ENCODE data around the gene PIP4K2B. TPM values are rescaled to one million over a fixed set of nuclear protein-coding genes. Genes with fewer than 3 reads are reported as not detected.

PIP4K2B gene
- total and polyA plus RNA-seq, 2 donors (not counting 1 experiment from before 2014, with no cell fraction given), result 24.0 to 42.9 TPM

- Histone ChIP-seq H3K27ac (ENCODE audit: low read length in 2 of 2) (no peak overlapping the region), H3K4me1 (ENCODE audit: control insufficient read depth in 2 of 2, insufficient read depth in 2 of 2, low read length in 2 of 2) (peaks cover 67 to 77% of the 10 kb centered on the region in 2 donors), H3K9me3 (ENCODE audit: control extremely low read depth in 1 of 3, control insufficient read depth in 2 of 3, insufficient read depth in 1 of 3, low read length in 2 of 3) (peaks cover 0 to 9% (median 0%) of the 10 kb centered on the region in 3 donors), H4K20me1 (ENCODE audit: control insufficient read depth, insufficient read depth, low read length, poor library complexity, severe bottlenecking) (peaks cover 36% of the 10 kb centered on the region), H2AFZ (ENCODE audit: insufficient read depth, low read depth, low read length, poor library complexity, severe bottlenecking) (no peak overlapping the region), H3K4me3 (ENCODE audit: control extremely low read depth in 1 of 5, extremely low read depth in 1 of 5, insufficient read depth in 1 of 5, low read depth in 2 of 5, low read length in 4 of 5) (peak overlapping the region in 2 of 5 experiments; percentile 41 to 57), H3K27me3 (replicated peaks in 1 of 4; ENCODE audit: control extremely low read depth in 1 of 4, control insufficient read depth in 3 of 4, insufficient read depth in 4 of 4, low read length in 3 of 4) (peaks cover 0 to 50% (median 25%) of the 10 kb centered on the region in 4 experiments), H3K79me2 (ENCODE audit: control insufficient read depth, insufficient read depth, low read length) (peaks cover 33% of the 10 kb centered on the region), H3K36me3 (replicated peaks in 1 of 2; ENCODE audit: control extremely low read depth in 1 of 2, control insufficient read depth in 1 of 2, extremely low read depth in 1 of 2, insufficient read depth in 2 of 2, low read length in 1 of 2) (peaks cover 0 to 8% of the 10 kb centered on the region in 2 experiments), H3K9ac (ENCODE audit: low read length) (no peak overlapping the region), H3K4me2 (replicated peaks; ENCODE audit: low read depth, low read length, poor library complexity, severe bottlenecking) (peak overlapping the region; percentile 79)
- peak overlapping the region; percentile 94 for H3K4me3 Mint-ChIP-seq
- intact Hi-C loops (cut with micrococcal nuclease), result loop anchor here (1.0 to 5.0 kb wide), 2 partner anchors 193 to 404 kb away; no protein-coding TSS in a partner anchor
- no peaks in the 10 kb centered on the region for H3K9me3 Mint-ChIP-seq (ENCODE audit: insufficient read depth)
- ChIA-PET POLR2A (interaction anchor here (0.9 kb wide), 1 partner anchor 77 kb away, joined by 3 read pairs; no protein-coding TSS in a partner anchor), CTCF (interaction anchor here (0.9 to 2.6 kb wide), 2 partner anchors 16 to 74 kb away, joined by 4 to 9 read pairs; no protein-coding TSS in a partner anchor)
- H3K27me3 Mint-ChIP-seq, result peaks cover 33% of the 10 kb centered on the region
- TF ChIP-seq EZH2 (IDR thresholded peaks at IDR 0.05; ENCODE audit: borderline replicate concordance, insufficient read depth, low read depth, low read length, poor library complexity, severe bottlenecking), result no peak
- TF ChIP-seq, protein P1, sequence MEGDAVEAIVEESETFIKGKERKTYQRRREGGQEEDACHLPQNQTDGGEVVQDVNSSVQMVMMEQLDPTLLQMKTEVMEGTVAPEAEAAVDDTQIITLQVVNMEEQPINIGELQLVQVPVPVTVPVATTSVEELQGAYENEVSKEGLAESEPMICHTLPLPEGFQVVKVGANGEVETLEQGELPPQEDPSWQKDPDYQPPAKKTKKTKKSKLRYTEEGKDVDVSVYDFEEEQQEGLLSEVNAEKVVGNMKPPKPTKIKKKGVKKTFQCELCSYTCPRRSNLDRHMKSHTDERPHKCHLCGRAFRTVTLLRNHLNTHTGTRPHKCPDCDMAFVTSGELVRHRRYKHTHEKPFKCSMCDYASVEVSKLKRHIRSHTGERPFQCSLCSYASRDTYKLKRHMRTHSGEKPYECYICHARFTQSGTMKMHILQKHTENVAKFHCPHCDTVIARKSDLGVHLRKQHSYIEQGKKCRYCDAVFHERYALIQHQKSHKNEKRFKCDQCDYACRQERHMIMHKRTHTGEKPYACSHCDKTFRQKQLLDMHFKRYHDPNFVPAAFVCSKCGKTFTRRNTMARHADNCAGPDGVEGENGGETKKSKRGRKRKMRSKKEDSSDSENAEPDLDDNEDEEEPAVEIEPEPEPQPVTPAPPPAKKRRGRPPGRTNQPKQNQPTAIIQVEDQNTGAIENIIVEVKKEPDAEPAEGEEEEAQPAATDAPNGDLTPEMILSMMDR (IDR thresholded peaks at IDR 0.05), result no peak
- DNase-seq (peak; percentile 57), ATAC-seq (ENCODE audit: low read depth) (no peak)
- WGBS (ENCODE audit: insufficient coverage), result 11% methylated on average over 24 of the region's 28 CpGs
- H3K4me1 Mint-ChIP-seq, result peaks cover 56% of the 10 kb centered on the region
- H3K27ac Mint-ChIP-seq, result peak overlapping the region; percentile 93
Observed at GRCh38 chr17:38750312-38751121, 48.8 kb downstream of the PIP4K2B start.

DNA sequence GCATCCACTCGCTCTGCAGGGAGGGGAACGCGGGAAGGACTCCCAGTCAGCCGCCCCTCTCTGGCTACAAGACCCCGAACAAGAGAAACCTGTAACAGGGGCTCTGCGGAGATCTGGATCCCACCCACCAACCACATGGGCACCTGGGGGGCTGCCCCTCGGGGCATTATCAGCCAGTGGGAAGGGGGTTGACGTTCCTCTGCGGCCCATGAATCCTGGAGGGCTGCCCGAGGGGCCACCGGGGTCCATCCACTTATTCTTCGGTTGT is 49.4 kb downstream of the PIP4K2B start:
- intact Hi-C loops (cut with micrococcal nuclease), result loop anchor here (5.0 kb wide), 1 partner anchor 193 kb away; no protein-coding TSS in a partner anchor

More for the DNA sequence above, 49.4 kb downstream of the PIP4K2B start:
- no peak for DNase-seq
- Mint-ChIP-seq H3K4me1 (peaks cover 56% of the 10 kb centered on the region), H3K4me3 (peak overlapping the region; percentile 94), H3K9me3 (ENCODE audit: insufficient read depth) (no peaks in the 10 kb centered on the region), H3K27ac (no peak overlapping the region), H3K27me3 (peaks cover 33% of the 10 kb centered on the region)
- H3K9ac ChIP-seq (ENCODE audit: low read length), result peak overlapping the region; percentile 60
- POLR2A ChIA-PET, result no interaction called here
- peaks cover 0 to 50% (median 25%) of the 10 kb centered on the region in 4 experiments for H3K27me3 ChIP-seq (replicated peaks in 1 of 4; ENCODE audit: control extremely low read depth in 1 of 4, control insufficient read depth in 3 of 4, insufficient read depth in 4 of 4, low read length in 3 of 4)
- peak overlapping the region; percentile 79 for H3K4me2 ChIP-seq (replicated peaks; ENCODE audit: low read depth, low read length, poor library complexity, severe bottlenecking)
- H3K4me1 ChIP-seq (ENCODE audit: control insufficient read depth in 2 of 2, insufficient read depth in 2 of 2, low read length in 2 of 2), result peaks cover 68 to 80% of the 10 kb centered on the region in 2 donors
- WGBS (ENCODE audit: insufficient coverage), result 7% methylated on average over 9 of the region's 12 CpGs
- H4K20me1 ChIP-seq (ENCODE audit: control insufficient read depth, insufficient read depth, low read length, poor library complexity, severe bottlenecking), result peaks cover 32% of the 10 kb centered on the region
- peaks cover 0 to 9% (median 0%) of the 10 kb centered on the region in 3 donors for H3K9me3 ChIP-seq (ENCODE audit: control extremely low read depth in 1 of 3, control insufficient read depth in 2 of 3, insufficient read depth in 1 of 3, low read length in 2 of 3)
- peaks cover 29% of the 10 kb centered on the region for H3K79me2 ChIP-seq (ENCODE audit: control insufficient read depth, insufficient read depth, low read length)
- CTCF ChIA-PET, result no interaction called here
- H3K36me3 ChIP-seq (replicated peaks in 1 of 2; ENCODE audit: control extremely low read depth in 1 of 2, control insufficient read depth in 1 of 2, extremely low read depth in 1 of 2, insufficient read depth in 2 of 2, low read length in 1 of 2), result peaks cover 0 to 5% of the 10 kb centered on the region in 2 experiments
- peak overlapping the region; percentile 21 for H2AFZ ChIP-seq (ENCODE audit: insufficient read depth, low read depth, low read length, poor library complexity, severe bottlenecking)
- H3K27ac ChIP-seq (ENCODE audit: low read length in 2 of 2), result no peak overlapping the region
- peak overlapping the region in 4 of 5 experiments; percentile 18 to 57 (median 42) for H3K4me3 ChIP-seq (ENCODE audit: control extremely low read depth in 1 of 5, extremely low read depth in 1 of 5, insufficient read depth in 1 of 5, low read depth in 2 of 5, low read length in 4 of 5)
- TF ChIP-seq EZH2 (IDR thresholded peaks at IDR 0.05; ENCODE audit: borderline replicate concordance, insufficient read depth, low read depth, low read length, poor library complexity, severe bottlenecking), result peak; percentile 51
- TF ChIP-seq, protein P1 (IDR thresholded peaks at IDR 0.05), result no peak
- ATAC-seq (ENCODE audit: low read depth), result no peak

Data from B cell (primary cell).